Activated CD4-positive, alpha-beta T cell treated with anti-CD3 and anti-CD28 coated beads, Interleukin-2, amount 50 U/mL, for 48 hours (primary cell): ENCODE data around the gene ILF2.
A peak's percentile ranks its signal among the peaks of the same experiment; 100 is the strongest.
"Not testable (repeated sequence)": the region's sequence is repeated elsewhere in the genome, so short reads cannot be mapped to it uniquely, and the experiment has no call there.

Source experiments
- DNase-seq, 2 experiments: peaks; one replicate each; pipeline ENCODE4 v3.0.0-alpha.2; 2020

Gene ILF2

DNA sequence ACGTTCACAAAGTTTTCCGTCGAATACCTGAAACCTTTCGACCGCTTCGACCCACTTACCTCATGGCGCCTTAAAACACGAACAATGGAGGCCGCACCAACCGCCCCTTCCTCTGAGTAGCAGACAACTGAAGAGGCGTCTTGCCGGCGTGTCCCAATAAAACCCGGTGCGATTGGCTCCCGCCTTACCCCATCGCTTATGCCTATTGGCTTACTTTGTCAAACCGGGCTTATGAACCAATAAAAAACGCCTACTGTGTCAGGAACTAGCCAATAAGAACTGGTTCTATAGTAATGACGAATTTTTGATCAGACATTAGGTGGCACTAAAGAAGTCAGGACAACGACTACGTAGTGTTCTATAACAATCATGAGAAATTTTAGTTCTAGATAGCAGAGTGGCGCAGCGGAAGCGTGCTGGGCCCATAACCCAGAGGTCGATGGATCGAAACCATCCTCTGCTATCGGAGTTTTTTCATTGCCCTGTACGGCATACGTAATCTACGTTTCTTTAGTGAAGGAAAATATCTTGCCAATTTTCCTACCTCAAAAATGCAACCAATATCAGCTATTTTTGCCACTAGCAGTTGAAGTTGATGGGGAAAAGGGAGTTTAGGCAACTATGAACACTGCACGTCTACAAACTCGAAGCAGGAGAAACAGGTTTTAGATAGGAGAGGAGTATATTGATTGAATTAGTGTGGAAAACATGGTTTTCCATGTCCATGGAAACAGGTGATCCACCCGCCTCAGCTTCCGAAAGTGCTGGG lies at the start of gene ILF2:
Gene ILF2 (minus strand): TSS at position 135 of the 769 bp plus-strand sequence. CDS start 71 bp downstream, at position 64.
- peak; percentile 96 to 98 for DNase-seq

DNA sequence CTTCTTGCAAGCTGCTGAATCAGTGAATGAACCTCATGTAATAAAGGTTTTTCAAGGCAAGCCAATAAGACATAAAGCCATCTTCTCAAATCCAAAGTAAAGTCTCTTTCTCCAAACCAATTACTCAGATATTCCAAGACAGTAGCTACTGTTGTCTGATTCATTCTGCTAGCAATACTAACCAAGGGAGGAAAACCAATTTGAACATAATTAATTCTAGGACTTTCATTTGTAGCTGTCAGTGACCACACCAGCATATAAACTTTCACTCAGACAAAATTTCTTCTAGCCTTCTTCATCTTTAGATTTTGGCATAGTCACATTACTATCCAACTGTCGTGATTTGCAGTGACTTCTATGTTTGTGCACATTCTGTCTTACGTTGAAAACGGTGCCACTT lies 46.5 kb upstream of the ILF2 start:
- no peak for DNase-seq

GRCh38 chr1:153716211-153716610 lies 45.4 kb upstream of the ILF2 start:
- not testable (repeated sequence) for DNase-seq

- DNase-seq = no peak
Measured at GRCh38 chr1:153711026-153711425, 40.2 kb upstream of the ILF2 start.

GRCh38 chr1:153705484-153705883 lies 34.7 kb upstream of the ILF2 start:
- DNase-seq = no peak

- DNase-seq = no peak
Measured at GRCh38 chr1:153699768-153700167, 29.0 kb upstream of the ILF2 start.

DNA sequence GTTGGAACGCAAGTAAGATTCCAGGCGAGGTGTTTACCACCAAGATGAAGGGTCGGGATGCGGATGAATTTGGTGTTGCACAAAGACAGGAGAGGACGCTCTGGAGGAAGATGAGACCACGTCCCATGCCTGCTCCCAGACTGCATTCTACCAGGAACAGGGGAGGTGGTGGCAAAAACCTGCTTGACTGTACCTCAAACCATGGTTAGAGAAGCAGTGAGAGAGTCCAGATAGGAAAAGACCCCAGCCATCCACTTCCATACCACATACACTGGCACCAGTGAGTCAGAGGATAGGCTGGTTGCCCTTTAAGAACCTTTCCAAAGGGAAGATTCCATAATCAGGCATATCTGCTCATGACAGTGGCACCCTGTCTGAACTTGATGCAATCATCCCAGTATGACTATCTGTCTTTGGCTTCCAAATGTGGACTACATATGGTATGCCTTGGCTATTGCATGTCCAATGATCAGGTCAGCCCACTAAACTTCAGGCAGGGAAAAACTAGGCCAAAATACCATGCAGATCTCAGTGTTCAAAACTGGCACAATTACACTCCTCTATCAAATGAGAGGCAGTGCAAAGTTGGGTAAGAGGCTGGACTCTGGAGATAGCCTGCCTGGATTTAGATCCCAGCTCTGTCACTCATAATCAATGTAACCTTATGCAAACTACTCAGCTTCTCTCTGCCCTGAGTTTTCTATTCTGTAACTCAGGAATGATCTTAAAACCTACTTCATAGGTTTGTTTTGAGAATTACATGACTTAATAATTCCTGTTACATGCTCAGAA lies 28.3 kb upstream of the ILF2 start:
- DNase-seq = no peak

DNA sequence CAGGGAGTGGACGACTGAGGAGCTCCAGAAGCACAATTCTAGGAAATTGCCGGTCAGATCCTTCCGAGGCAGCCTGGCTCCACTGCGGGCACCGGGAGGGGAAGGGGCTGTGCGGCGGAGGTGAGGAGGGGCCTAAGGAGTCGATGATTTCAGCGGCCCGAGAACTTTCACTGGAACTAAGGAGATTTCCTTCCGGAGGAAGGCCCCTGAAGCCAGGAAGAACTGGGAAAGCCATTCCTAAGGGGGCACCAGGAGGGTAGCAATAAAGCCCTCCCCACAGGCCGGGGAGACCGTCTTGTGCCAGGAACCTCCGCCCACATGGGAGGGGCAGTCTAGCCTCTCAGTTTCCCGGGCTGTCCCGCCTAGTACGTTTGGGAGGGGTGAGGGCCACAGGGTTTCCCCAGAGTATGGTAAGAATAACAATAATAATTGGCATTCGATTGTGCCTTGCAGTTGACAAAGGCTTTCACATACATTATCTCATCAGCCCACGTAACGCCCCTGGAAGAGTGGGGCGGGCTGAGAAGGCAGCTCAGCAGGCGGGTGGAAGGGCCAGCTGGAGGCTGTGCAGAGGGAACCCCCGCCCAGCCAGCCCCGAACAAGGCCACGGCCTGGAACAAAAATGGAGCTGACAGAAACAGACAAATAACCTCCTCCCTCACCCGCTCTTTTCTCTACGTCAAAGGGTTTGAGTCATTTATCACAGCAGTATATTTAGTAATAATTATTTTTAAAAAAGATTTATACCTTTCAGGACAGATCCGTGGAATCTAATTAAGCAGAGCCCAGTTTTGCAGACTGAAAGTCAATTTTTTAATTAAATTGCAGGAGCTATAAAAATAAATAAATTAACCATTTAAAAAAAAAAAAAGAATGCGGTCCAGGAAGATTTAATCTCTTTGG lies 27.5 kb upstream of the ILF2 start:
- no peak for DNase-seq

- DNase-seq = no peak
Measured at GRCh38 chr1:153697191-153698019, 26.6 kb upstream of the ILF2 start.

- no peak for DNase-seq
Measured at GRCh38 chr1:153696741-153697140, 25.9 kb upstream of the ILF2 start.

DNA sequence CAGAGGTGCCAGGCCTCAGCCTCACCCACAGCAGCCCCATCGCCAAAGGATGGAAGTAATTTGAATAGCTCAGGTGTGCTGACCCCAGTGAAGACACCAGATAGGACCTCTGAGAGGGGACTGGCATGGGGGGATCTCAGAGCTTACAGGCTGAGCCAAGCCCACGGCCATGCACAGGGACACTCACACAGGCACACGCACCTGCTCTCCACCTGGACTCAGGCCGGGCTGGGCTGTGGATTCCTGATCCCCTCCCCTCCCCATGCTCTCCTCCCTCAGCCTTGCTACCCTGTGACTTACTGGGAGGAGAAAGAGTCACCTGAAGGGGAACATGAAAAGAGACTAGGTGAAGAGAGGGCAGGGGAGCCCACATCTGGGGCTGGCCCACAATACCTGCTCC lies 22.7 kb upstream of the ILF2 start:
- DNase-seq = no peak

DNA sequence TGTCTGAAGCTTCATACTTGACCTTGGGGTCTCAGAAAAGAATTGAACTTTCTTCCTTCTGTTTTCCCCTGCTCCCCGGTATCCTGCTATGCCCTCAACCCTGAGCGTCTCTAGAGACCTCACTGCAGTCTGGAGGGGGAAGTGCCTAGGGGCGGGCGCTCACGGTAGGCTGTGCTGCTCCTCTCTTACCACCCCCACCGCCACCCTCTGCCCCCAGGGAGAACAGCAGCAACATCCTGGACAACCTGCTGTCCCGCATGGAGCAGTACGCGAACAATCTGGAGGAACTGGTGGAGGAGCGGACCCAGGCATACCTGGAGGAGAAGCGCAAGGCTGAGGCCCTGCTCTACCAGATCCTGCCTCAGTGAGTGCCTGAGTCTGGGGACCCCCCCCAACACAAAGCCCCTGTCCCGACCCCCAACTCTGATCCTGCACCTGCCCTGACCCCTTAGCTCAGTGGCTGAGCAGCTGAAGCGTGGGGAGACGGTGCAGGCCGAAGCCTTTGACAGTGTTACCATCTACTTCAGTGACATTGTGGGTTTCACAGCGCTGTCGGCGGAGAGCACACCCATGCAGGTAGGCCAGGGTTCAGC lies 18.0 kb upstream of the ILF2 start:
- no peak for DNase-seq

- DNase-seq = no peak
Measured at GRCh38 chr1:153688276-153688675, 17.5 kb upstream of the ILF2 start.

DNA sequence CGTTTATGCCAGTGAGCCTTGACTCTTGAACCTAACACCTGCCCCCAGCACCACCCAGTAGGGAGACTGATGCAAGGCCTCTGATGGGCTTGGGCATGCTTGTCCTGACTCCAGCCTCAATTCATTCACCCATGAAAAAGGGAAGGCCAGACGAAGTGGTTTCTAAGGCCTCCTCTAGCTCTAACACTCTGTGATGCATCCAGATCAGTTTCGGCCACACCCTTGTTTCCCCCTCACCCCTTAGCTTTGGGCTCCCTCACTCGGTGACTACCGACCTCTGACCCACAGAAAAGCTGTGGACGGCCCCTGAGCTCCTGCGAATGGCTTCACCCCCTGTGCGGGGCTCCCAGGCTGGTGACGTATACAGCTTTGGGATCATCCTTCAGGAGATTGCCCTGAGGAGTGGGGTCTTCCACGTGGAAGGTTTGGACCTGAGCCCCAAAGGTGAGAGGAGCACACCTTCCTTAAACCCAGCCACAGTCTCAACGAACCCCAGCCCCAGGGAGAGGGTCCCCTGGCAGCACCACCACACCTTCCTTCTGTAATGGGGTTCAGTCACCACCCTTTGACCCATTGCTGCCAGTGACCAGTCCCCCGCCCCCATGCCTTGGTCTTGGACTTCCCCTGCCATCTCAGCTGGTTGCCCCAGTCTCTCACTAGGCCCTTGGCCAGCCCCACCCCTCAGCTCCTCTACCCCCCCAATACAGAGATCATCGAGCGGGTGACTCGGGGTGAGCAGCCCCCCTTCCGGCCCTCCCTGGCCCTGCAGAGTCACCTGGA lies 16.7 kb upstream of the ILF2 start:
- DNase-seq = no peak

GRCh38 chr1:153685544-153686340 lies 14.9 kb upstream of the ILF2 start:
- no peak for DNase-seq

DNA sequence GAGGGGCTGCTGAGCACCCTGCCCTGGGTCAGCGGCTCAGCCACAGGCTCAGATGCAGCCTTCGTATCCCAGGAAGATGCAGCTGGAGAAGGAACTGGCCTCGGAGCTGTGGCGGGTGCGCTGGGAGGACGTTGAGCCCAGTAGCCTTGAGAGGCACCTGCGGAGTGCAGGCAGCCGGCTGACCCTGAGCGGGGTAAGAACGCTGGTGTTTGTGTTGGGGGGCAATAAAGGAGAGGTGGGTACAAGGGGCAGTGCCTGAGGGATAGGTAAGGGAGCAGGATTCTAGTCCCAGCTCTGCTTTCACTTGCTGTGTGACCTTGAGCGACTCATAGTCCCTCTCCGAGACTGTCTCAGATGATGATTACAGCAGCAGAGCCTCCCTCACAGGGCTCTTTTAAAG lies 14.1 kb upstream of the ILF2 start:
- DNase-seq = no peak

DNA sequence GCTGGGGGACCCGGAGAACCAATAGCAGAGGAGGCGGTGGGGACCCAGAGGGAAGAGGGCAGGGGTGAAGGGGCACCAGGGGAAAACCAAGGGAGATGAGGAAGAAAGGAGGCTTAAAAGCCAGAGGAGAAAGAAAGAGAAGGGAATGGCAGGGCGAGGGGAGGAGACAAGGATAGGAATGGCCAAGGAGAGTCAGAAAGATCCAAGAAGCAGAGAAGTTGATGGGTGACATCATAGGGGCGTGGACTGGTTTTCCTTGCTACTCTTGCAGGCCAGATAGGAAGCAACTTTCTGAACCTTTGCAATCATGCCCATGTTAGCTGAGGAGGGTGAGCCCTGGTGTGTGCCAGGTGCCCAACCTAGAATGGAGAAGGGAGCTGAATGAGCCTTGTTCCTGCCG lies 13.1 kb upstream of the ILF2 start:
- no peak for DNase-seq

DNA sequence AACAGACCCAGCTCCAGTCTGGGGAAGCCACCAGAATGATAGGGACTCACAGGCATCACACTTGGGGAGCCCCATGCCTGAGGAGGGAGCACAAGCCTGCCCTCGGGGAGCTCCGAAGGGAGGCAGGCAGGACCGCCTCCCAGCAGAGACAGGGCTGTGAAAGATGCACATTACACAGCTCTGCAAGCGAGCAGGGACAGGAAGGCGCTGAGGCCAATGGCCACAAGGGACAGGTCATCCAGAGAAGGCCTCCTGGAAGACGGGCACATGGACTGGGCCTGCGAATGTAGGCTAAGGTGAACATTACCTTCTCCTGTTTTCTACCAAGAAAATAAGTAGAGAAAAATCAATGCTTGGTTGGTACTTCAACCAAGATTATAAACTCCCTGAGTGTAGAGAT lies 11.9 kb upstream of the ILF2 start:
- no peak for DNase-seq

- DNase-seq = no peak
Measured at GRCh38 chr1:153680120-153680403, 9.3 kb upstream of the ILF2 start.

- DNase-seq = peak; percentile 25 to 30
Measured at GRCh38 chr1:153679337-153680119, 8.7 kb upstream of the ILF2 start.
